ENCODE data around the gene METTL2B. TPM values are rescaled to one million over a fixed set of nuclear protein-coding genes. Genes with fewer than 3 reads are reported as not detected.
"Not testable (repeated sequence)": the region's sequence is repeated elsewhere in the genome, so short reads cannot be mapped to it uniquely, and the experiment has no call there.

Gene METTL2B
- total RNA-seq, 2 experiments from 2014 or later, result 31.3 to 38.3 TPM

- ATAC-seq; H3K36me3 Mint-ChIP-seq; DNase-seq; H3K4me3 Mint-ChIP-seq; CTCF ChIA-PET; H3K4me1 Mint-ChIP-seq; H3K27me3 Mint-ChIP-seq; H3K9me3 Mint-ChIP-seq (ENCODE audit: low read depth); H3K27ac Mint-ChIP-seq: not testable (repeated sequence)
These were observed 40.5 kb downstream of the METTL2B start for GRCh38 chr7:128517023-128517422.

- CTCF ChIA-PET; H3K4me3 Mint-ChIP-seq; H3K9me3 Mint-ChIP-seq (ENCODE audit: low read depth); H3K4me1 Mint-ChIP-seq; H3K36me3 Mint-ChIP-seq; H3K27me3 Mint-ChIP-seq: not testable (repeated sequence)
- ATAC-seq, result peak; percentile 80
- H3K27ac Mint-ChIP-seq, result peak overlapping the region; percentile 54
- DNase-seq, result peak; percentile 75
These were observed 46.8 kb downstream of the METTL2B start for GRCh38 chr7:128523226-128523931.

GRCh38 chr7:128523932-128524524 is 47.5 kb downstream of the METTL2B start:
- H3K27ac Mint-ChIP-seq; DNase-seq; H3K9me3 Mint-ChIP-seq (ENCODE audit: low read depth); H3K27me3 Mint-ChIP-seq; CTCF ChIA-PET; H3K4me1 Mint-ChIP-seq; H3K36me3 Mint-ChIP-seq; H3K4me3 Mint-ChIP-seq; ATAC-seq: not testable (repeated sequence)

- H3K9me3 Mint-ChIP-seq (ENCODE audit: low read depth); H3K36me3 Mint-ChIP-seq; CTCF ChIA-PET; H3K27me3 Mint-ChIP-seq; H3K4me3 Mint-ChIP-seq; H3K27ac Mint-ChIP-seq; DNase-seq; ATAC-seq: not testable (repeated sequence)
- H3K4me1 Mint-ChIP-seq, result peaks cover 13% of the 10 kb centered on the region
These were observed 49.0 kb downstream of the METTL2B start for GRCh38 chr7:128525584-128525983.

- H3K27me3 Mint-ChIP-seq; DNase-seq; ATAC-seq; H3K4me3 Mint-ChIP-seq; H3K27ac Mint-ChIP-seq; H3K36me3 Mint-ChIP-seq; CTCF ChIA-PET; H3K9me3 Mint-ChIP-seq (ENCODE audit: low read depth): not testable (repeated sequence)
- H3K4me1 Mint-ChIP-seq, result peaks cover 13% of the 10 kb centered on the region
These were observed 49.5 kb downstream of the METTL2B start for GRCh38 chr7:128526062-128526466.

GRCh38 chr7:128529191-128529590 is 52.6 kb downstream of the METTL2B start:
- CTCF ChIA-PET, H3K27me3 Mint-ChIP-seq: not testable (repeated sequence)
- peaks cover 18% of the 10 kb centered on the region for H3K4me1 Mint-ChIP-seq

GRCh38 chr7:128530121-128530854 is 53.7 kb downstream of the METTL2B start:
- peak; percentile 23 for ATAC-seq

More at GRCh38 chr7:128529191-128529590, 52.6 kb downstream of the METTL2B start:
- H3K4me3 Mint-ChIP-seq; H3K9me3 Mint-ChIP-seq (ENCODE audit: low read depth); H3K27ac Mint-ChIP-seq; DNase-seq; ATAC-seq: not testable (repeated sequence)
- peaks cover 11% of the 10 kb centered on the region for H3K36me3 Mint-ChIP-seq

GRCh38 chr7:128530855-128531104 is 54.2 kb downstream of the METTL2B start:
- CTCF ChIA-PET, result no interaction called here
- Mint-ChIP-seq H3K27me3 (no peaks in the 10 kb centered on the region), H3K9me3 (ENCODE audit: low read depth) (no peaks in the 10 kb centered on the region), H3K36me3 (peaks cover 19% of the 10 kb centered on the region), H3K4me1 (peaks cover 31% of the 10 kb centered on the region), H3K27ac (no peak overlapping the region), H3K4me3 (no peak overlapping the region)
- DNase-seq, result no peak
- ATAC-seq, result no peak

More at GRCh38 chr7:128530121-128530854, 53.7 kb downstream of the METTL2B start:
- peak overlapping the region; percentile 79 for H3K27ac Mint-ChIP-seq
- peak; percentile 52 for DNase-seq
- H3K9me3 Mint-ChIP-seq (ENCODE audit: low read depth); H3K27me3 Mint-ChIP-seq; CTCF ChIA-PET: not testable (repeated sequence)
- peaks cover 27% of the 10 kb centered on the region for H3K4me1 Mint-ChIP-seq
- peaks cover 15% of the 10 kb centered on the region for H3K36me3 Mint-ChIP-seq
- H3K4me3 Mint-ChIP-seq, result peak overlapping the region; percentile 73

GRCh38 chr7:128531105-128531954 is 54.8 kb downstream of the METTL2B start:
- H3K4me1 Mint-ChIP-seq, result peaks cover 31% of the 10 kb centered on the region
- H3K27me3 Mint-ChIP-seq; H3K9me3 Mint-ChIP-seq (ENCODE audit: low read depth); CTCF ChIA-PET: not testable (repeated sequence)
- ATAC-seq, result peak; percentile 77
- DNase-seq, result peak; percentile 81
- peak overlapping the region; percentile 56 for H3K27ac Mint-ChIP-seq
- H3K4me3 Mint-ChIP-seq, result peak overlapping the region; percentile 26
- H3K36me3 Mint-ChIP-seq, result peaks cover 19% of the 10 kb centered on the region

- peaks cover 20% of the 10 kb centered on the region for H3K36me3 Mint-ChIP-seq
- CTCF ChIA-PET; H3K9me3 Mint-ChIP-seq (ENCODE audit: low read depth); H3K27me3 Mint-ChIP-seq; ATAC-seq: not testable (repeated sequence)
- H3K4me3 Mint-ChIP-seq, result peak overlapping the region; percentile 92
- peak; percentile 61 for DNase-seq
- peaks cover 32% of the 10 kb centered on the region for H3K4me1 Mint-ChIP-seq
- peak overlapping the region; percentile 92 for H3K27ac Mint-ChIP-seq
These were observed 55.5 kb downstream of the METTL2B start for GRCh38 chr7:128531955-128532478.

GRCh38 chr7:128532956-128533355 is 56.4 kb downstream of the METTL2B start:
- DNase-seq; CTCF ChIA-PET; H3K9me3 Mint-ChIP-seq (ENCODE audit: low read depth); H3K27me3 Mint-ChIP-seq; ATAC-seq: not testable (repeated sequence)
- Mint-ChIP-seq H3K4me3 (peak overlapping the region; percentile 92), H3K36me3 (peaks cover 21% of the 10 kb centered on the region), H3K27ac (peak overlapping the region; percentile 92), H3K4me1 (peaks cover 33% of the 10 kb centered on the region)

- H3K27ac Mint-ChIP-seq, result not testable (repeated sequence)
- peaks cover 32% of the 10 kb centered on the region for H3K4me1 Mint-ChIP-seq
These were observed 60.9 kb downstream of the METTL2B start for GRCh38 chr7:128537410-128537809.

GRCh38 chr7:128542530-128542929 is 66.0 kb downstream of the METTL2B start:
- H3K27me3 Mint-ChIP-seq; CTCF ChIA-PET; H3K4me3 Mint-ChIP-seq; ATAC-seq; H3K9me3 Mint-ChIP-seq (ENCODE audit: low read depth); DNase-seq; H3K27ac Mint-ChIP-seq: not testable (repeated sequence)
- Mint-ChIP-seq H3K36me3 (peaks cover 30% of the 10 kb centered on the region), H3K4me1 (peaks cover 16% of the 10 kb centered on the region)

More at GRCh38 chr7:128537410-128537809, 60.9 kb downstream of the METTL2B start:
- H3K4me3 Mint-ChIP-seq; H3K27me3 Mint-ChIP-seq; CTCF ChIA-PET; DNase-seq; H3K9me3 Mint-ChIP-seq (ENCODE audit: low read depth): not testable (repeated sequence)
- peak; percentile 77 for ATAC-seq
- H3K36me3 Mint-ChIP-seq, result peaks cover 31% of the 10 kb centered on the region
